ENCODE measurements around the gene LRRC7. TPM values are rescaled to one million over a fixed set of nuclear protein-coding genes. Genes with fewer than 3 reads are reported as not detected.

LRRC7 gene
- total RNA-seq, result under 1 TPM in 1 of 4 donors, not detected in 3; under 0.01 TPM

GRCh38 chr1:69567652-69568420 lies at the start of gene LRRC7:
TSS of gene LRRC7 (plus strand) at chr1:69567922. CDS start at chr1:69568640, 718 bp downstream.
- WGBS, 2 donors, result 2 to 4% methylated on average over 13 to 27 of the region's 62 CpGs
- no peaks in the 10 kb centered on the region for H3K9me3 ChIP-seq
- H3K27me3 ChIP-seq, result peaks cover 0 to 54% (median 0%) of the 10 kb centered on the region in 4 donors
- no peak for DNase-seq
- no peak for TF ChIP-seq POLR2A (IDR thresholded peaks at IDR 0.05)
- TF ChIP-seq, protein P1, sequence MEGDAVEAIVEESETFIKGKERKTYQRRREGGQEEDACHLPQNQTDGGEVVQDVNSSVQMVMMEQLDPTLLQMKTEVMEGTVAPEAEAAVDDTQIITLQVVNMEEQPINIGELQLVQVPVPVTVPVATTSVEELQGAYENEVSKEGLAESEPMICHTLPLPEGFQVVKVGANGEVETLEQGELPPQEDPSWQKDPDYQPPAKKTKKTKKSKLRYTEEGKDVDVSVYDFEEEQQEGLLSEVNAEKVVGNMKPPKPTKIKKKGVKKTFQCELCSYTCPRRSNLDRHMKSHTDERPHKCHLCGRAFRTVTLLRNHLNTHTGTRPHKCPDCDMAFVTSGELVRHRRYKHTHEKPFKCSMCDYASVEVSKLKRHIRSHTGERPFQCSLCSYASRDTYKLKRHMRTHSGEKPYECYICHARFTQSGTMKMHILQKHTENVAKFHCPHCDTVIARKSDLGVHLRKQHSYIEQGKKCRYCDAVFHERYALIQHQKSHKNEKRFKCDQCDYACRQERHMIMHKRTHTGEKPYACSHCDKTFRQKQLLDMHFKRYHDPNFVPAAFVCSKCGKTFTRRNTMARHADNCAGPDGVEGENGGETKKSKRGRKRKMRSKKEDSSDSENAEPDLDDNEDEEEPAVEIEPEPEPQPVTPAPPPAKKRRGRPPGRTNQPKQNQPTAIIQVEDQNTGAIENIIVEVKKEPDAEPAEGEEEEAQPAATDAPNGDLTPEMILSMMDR (IDR thresholded peaks at IDR 0.05), result no peak
- peaks cover 4 to 35% (median 8%) of the 10 kb centered on the region in 3 donors for H3K4me1 ChIP-seq
- H3K27ac ChIP-seq, result no peak within 1 kb of the TSS
- intact Hi-C loops (cut with DNase I), result no loop called here
- H3K36me3 ChIP-seq, result no peaks in the 10 kb centered on the region
- peak within 1 kb of the TSS; percentile 44 to 59 (median 50) for H3K4me3 ChIP-seq

DNA sequence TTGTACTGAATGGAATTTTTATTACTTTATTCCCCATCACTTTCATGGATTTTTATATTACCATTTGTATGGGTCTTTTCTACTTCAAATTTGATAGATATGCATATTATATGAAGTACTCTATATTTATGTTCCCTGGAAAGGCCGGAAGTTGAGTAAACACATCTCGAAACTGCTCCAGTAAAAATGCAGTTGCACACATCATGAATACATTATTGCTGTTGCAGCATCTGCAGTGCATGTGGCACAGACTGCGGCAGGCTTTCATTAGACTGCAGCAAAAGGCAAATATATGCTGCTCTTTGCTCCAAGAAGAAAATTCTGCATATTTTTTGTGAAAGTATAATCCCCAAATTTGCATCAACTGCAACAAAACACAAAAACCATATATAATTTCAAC lies 48.7 kb upstream of the LRRC7 start:
- H3K27me3 ChIP-seq, result no peaks in the 10 kb centered on the region
- no peaks in the 10 kb centered on the region for H3K36me3 ChIP-seq
- 51 to 91% methylated on average over 3 of the region's 3 CpGs for WGBS, 2 donors
- no peaks in the 10 kb centered on the region for H3K4me1 ChIP-seq
- H3K27ac ChIP-seq, result no peak overlapping the region
- TF ChIP-seq, protein P1 (IDR thresholded peaks at IDR 0.05), result no peak
- no peak for TF ChIP-seq POLR2A (IDR thresholded peaks at IDR 0.05)
- no peak for DNase-seq
- no peaks in the 10 kb centered on the region for H3K9me3 ChIP-seq
- intact Hi-C loops (cut with DNase I), result no loop called here
- H3K4me3 ChIP-seq, result no peak overlapping the region

- Histone ChIP-seq H3K36me3 (no peaks in the 10 kb centered on the region), H3K27me3 (no peaks in the 10 kb centered on the region), H3K9me3 (no peaks in the 10 kb centered on the region), H3K27ac (no peak overlapping the region), H3K4me1 (no peaks in the 10 kb centered on the region), H3K4me3 (no peak overlapping the region)
- TF ChIP-seq, protein P1 (IDR thresholded peaks at IDR 0.05), result no peak
- TF ChIP-seq POLR2A (IDR thresholded peaks at IDR 0.05), result no peak
- 39 to 54% methylated on average over 5 of the region's 5 CpGs for WGBS, 2 donors
- intact Hi-C loops (cut with DNase I), result no loop called here
- DNase-seq, result no peak
Measured at GRCh38 chr1:69520326-69520725, 47.4 kb upstream of the LRRC7 start.

DNA sequence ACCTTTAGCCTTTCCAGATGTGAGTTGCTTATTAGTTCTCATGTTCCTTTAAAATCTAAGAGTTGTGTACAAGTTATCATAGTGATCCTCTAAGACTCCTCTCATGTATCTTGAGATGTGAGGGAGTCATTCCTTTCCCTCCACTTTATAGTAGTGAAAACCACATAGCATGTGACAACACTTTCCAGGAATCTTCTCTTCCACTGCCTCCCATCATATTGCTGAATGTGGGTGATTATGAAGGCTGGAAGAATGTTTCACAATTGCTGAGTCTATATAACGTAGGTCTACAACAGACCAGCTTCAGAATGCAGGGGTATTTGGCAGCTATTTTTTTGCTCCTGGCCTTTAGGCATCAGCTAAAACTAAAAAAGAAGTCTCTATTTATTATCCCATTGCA lies 44.7 kb upstream of the LRRC7 start:
- no peak overlapping the region for H3K4me3 ChIP-seq
- H3K4me1 ChIP-seq, result peaks cover 0 to under 1% (median 0%) of the 10 kb centered on the region in 3 donors
- DNase-seq, result no peak
- TF ChIP-seq, protein P1 (IDR thresholded peaks at IDR 0.05), result no peak
- TF ChIP-seq POLR2A (IDR thresholded peaks at IDR 0.05), result no peak
- no peaks in the 10 kb centered on the region for H3K36me3 ChIP-seq
- no peaks in the 10 kb centered on the region for H3K27me3 ChIP-seq
- no peaks in the 10 kb centered on the region for H3K9me3 ChIP-seq
- intact Hi-C loops (cut with DNase I), result no loop called here
- no peak overlapping the region for H3K27ac ChIP-seq
- 62 to 65% methylated on average over 1 of the region's 1 CpG for WGBS, 2 donors

- intact Hi-C loops (cut with DNase I), result no loop called here
- Histone ChIP-seq H3K9me3 (no peaks in the 10 kb centered on the region), H3K4me3 (no peak overlapping the region), H3K27me3 (no peaks in the 10 kb centered on the region), H3K36me3 (no peaks in the 10 kb centered on the region), H3K27ac (no peak overlapping the region), H3K4me1 (peaks cover 0 to 4% (median 0%) of the 10 kb centered on the region in 3 donors)
- 65 to 77% methylated on average over 7 of the region's 7 CpGs for WGBS, 2 donors
- no peak for DNase-seq
- TF ChIP-seq, protein P1 (IDR thresholded peaks at IDR 0.05), result no peak
- TF ChIP-seq POLR2A (IDR thresholded peaks at IDR 0.05), result no peak
Measured at GRCh38 chr1:69523461-69523860, 44.3 kb upstream of the LRRC7 start.

Measured in esophagus squamous epithelium (tissue), 5 donors.